ENCODE data around the gene KCNC1.

Gene KCNC1

GRCh38 chr11:17738151-17738973, 3.8 kb downstream of the KCNC1 start:
- DNase-seq = no peak

GRCh38 chr11:17739945-17740338, 5.4 kb downstream of the KCNC1 start:
- DNase-seq = no peak

GRCh38 chr11:17740649-17741235, 6.2 kb downstream of the KCNC1 start:
- DNase-seq = no peak

- no peak for DNase-seq
Observed at GRCh38 chr11:17741487-17741886, 6.9 kb downstream of the KCNC1 start.

GRCh38 chr11:17742019-17742418, 7.4 kb downstream of the KCNC1 start:
- DNase-seq = no peak

- no peak for DNase-seq
Observed at GRCh38 chr11:17743026-17743807, 8.6 kb downstream of the KCNC1 start.

GRCh38 chr11:17743808-17744119, 9.2 kb downstream of the KCNC1 start:
- DNase-seq = no peak

- DNase-seq = no peak
Observed at GRCh38 chr11:17744151-17744940, 9.8 kb downstream of the KCNC1 start.

- no peak for DNase-seq
Observed at GRCh38 chr11:17745023-17745772, 10.6 kb downstream of the KCNC1 start.

- no peak for DNase-seq
Observed at GRCh38 chr11:17746096-17746495, 11.5 kb downstream of the KCNC1 start.

- DNase-seq = no peak
Observed at GRCh38 chr11:17747131-17747955, 12.8 kb downstream of the KCNC1 start.

GRCh38 chr11:17748044-17748443, 13.5 kb downstream of the KCNC1 start:
- no peak for DNase-seq

GRCh38 chr11:17748761-17749721, 14.5 kb downstream of the KCNC1 start:
- no peak for DNase-seq

- DNase-seq = no peak
Observed at GRCh38 chr11:17750013-17750800, 15.6 kb downstream of the KCNC1 start.

- no peak for DNase-seq
Observed at GRCh38 chr11:17750801-17751165, 16.2 kb downstream of the KCNC1 start.

GRCh38 chr11:17751558-17751957, 17.0 kb downstream of the KCNC1 start:
- DNase-seq = no peak

- no peak for DNase-seq
Observed at GRCh38 chr11:17752144-17752543, 17.6 kb downstream of the KCNC1 start.

- DNase-seq = no peak
Observed at GRCh38 chr11:17753153-17753552, 18.6 kb downstream of the KCNC1 start.

GRCh38 chr11:17753641-17754040, 19.1 kb downstream of the KCNC1 start:
- no peak for DNase-seq

Data from inflammatory macrophage (primary cell).